ENCODE results near the gene DNASE2B.

DNA sequence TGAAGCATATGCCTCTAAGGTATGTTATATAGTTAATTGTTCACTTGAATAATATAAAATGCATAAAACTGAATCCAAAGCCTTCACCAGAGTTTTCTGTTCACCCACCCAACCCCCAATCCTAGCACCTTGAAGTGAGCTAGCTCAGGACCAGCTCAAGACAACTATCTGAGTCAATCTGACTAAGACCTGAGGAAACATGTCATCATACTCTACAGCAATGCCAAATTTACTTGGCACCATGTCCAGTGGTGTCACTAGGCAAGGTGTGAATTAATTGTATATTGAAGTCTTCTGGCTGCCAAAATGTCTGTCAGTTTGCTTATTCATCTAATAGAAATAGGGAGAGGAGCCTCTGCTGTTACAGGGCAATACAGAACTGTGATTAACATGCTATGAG lies 3.8 kb downstream of the DNASE2B start:
- TF ChIP-seq ZNF274 (IDR thresholded peaks at IDR 0.05; ENCODE audit: low read depth, low read length) (no peak), YY1 (IDR thresholded peaks at IDR 0.05; ENCODE audit: insufficient read depth, insufficient read length) (no peak), SUZ12 (IDR thresholded peaks at IDR 0.05; ENCODE audit: extremely low read depth, insufficient read depth, insufficient read length) (no peak)

Data from NT2/D1 (cell line).